22Rv1 (cell line): ENCODE data around the gene NLRP12.

Experiments
- ZFX ChIP-seq: fragments of 450-650 bp; IDR thresholded peaks from 2 replicates; pipeline ENCODE4 v1.6.1; 2017; ENCODE audit warnings: antibody characterized with exemption, borderline replicate concordance
- TF ChIP-seq, protein P1 (sequence below): fragments of 450-650 bp; IDR thresholded peaks from 2 replicates; pipeline ENCODE4 v1.5.1; 2017; ENCODE audit warnings: mild to moderate bottlenecking

DNA sequence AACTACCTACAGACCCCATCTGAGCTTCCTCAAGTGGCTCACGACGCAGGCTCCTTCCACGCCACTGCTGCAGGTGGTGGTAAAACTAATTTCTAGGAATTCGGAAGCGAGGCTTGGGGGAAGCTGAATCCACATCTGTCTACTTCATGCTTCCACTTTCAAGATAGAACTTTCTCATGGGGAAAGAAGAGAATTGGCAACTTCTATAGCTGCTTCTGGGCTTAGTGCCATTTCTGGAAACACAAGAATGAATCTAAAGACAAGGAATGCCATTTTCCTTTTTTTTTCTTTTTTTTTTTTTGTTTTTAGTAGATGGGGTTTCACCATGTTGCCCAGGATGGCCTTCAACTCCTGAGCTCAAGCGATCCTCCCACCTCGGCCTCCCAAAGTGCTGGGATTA, 2.8 kb upstream of the NLRP12 start:
- TF ChIP-seq, protein P1, sequence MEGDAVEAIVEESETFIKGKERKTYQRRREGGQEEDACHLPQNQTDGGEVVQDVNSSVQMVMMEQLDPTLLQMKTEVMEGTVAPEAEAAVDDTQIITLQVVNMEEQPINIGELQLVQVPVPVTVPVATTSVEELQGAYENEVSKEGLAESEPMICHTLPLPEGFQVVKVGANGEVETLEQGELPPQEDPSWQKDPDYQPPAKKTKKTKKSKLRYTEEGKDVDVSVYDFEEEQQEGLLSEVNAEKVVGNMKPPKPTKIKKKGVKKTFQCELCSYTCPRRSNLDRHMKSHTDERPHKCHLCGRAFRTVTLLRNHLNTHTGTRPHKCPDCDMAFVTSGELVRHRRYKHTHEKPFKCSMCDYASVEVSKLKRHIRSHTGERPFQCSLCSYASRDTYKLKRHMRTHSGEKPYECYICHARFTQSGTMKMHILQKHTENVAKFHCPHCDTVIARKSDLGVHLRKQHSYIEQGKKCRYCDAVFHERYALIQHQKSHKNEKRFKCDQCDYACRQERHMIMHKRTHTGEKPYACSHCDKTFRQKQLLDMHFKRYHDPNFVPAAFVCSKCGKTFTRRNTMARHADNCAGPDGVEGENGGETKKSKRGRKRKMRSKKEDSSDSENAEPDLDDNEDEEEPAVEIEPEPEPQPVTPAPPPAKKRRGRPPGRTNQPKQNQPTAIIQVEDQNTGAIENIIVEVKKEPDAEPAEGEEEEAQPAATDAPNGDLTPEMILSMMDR = no peak
- TF ChIP-seq ZFX = no peak
